GM21717 (cell line): ENCODE measurements around the gene DEPDC7.
"Not testable (repeated sequence)": the region's sequence is repeated elsewhere in the genome, so short reads cannot be mapped to it uniquely, and the experiment has no call there.

Experiments used
- ATAC-seq: cut with Tn5 transposase; IDR thresholded peaks from one replicate; pipeline ENCODE4 v1.9.1; 2021; ENCODE audit warnings: mild to moderate bottlenecking, moderate library complexity; ENCODE audit not compliant: unreplicated experiment

Gene DEPDC7

GRCh38 chr11:33021937-33022336 lies 6.3 kb downstream of the DEPDC7 start:
- ATAC-seq: no peak

- no peak for ATAC-seq
Observed at GRCh38 chr11:33025339-33025722, 9.7 kb downstream of the DEPDC7 start.

- no peak for ATAC-seq
Observed at GRCh38 chr11:33027233-33027632, 11.6 kb downstream of the DEPDC7 start.

- no peak for ATAC-seq
Observed at GRCh38 chr11:33027846-33028536, 12.3 kb downstream of the DEPDC7 start.

DNA sequence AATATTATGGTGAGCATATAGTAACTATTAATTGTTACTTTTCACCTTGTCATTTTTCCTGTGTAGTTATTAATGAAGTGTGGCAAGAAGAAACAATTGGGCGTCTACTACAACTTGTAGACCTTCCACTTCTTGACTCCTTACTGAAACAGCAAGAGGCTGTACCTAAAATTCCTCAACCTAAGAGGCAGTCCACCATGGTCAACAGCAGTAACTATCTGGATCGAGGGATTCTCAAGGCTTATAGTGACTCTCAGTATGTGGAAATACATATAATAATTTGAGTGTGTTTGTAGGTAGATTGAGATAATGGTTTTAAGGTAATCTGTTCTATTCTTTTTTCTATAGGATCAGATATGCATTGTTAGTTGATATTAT lies 12.8 kb downstream of the DEPDC7 start:
- ATAC-seq: no peak

- not testable (repeated sequence) for ATAC-seq
Observed at GRCh38 chr11:33029218-33029617, 13.5 kb downstream of the DEPDC7 start.

DNA sequence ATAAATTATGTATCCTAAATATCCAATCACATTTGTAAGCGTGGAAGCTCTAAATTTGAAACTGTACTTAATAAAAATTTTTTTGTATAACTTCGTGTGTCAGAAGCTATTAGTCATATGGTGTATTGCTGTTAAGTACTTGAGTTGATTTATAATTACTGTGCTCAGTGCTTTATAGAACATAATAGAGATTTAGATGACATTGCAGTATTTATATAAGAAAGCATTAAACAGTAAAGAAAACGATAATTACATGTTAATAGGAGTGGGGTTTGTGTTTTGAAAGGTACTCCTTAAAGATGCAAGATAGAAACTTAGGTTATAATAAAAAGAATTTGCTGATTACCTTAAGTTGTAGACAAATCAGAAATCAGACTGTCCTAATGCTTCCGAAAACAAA lies 17.8 kb downstream of the DEPDC7 start:
- ATAC-seq: no peak

- no peak for ATAC-seq
Observed at GRCh38 chr11:33035011-33035410, 19.3 kb downstream of the DEPDC7 start.

GRCh38 chr11:33039274-33040032 lies 23.8 kb downstream of the DEPDC7 start, which contains the start of gene TCP11L1:
Gene TCP11L1 (plus strand): TSS chr11:33039572. CDS start chr11:33043774, 4,202 bp downstream.
- ATAC-seq: peak; percentile 75

DNA sequence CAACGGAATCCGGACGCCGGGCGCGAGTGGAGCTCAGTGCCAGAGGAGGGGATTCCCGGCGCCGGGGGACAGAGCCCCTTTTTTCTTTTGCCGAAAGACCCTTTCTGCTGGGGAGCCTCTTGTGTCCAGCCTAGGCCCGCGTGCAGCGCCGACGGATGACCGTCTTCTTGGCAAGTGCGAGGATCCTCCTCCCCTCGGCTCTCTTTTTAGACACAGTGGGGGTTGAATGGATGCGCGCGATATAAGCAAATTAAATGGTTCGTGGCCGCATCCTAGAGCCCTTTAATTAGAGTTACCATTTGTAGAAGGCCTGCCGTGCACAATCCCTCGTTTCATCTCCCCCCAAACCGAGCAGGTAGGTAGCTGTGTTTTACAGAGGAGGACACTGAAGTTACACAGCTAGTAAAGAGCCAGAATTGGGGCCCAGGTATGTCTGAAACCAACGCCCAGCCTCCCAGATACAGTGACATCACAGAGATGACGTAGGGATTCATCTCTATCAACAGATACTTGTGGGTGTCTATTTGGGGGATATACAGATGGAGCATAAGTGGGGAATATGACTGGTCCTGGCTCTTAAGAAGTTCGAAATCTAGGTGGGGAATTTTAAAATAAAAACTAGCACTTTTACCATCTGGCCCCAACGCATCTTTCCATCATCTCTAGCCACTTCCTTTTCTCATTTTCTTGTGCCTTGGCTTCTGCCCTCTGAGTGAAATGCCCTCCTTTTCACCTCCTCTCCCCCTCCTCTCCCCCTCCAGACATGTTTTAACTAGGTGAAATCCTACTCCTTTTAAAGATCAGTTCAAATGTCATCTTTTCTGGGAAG lies 24.6 kb downstream of the DEPDC7 start:
- peak; percentile 46 for ATAC-seq

GRCh38 chr11:33040862-33041453 lies 25.3 kb downstream of the DEPDC7 start:
- ATAC-seq: peak; percentile 18

- ATAC-seq: no peak
Observed at GRCh38 chr11:33043221-33043830, 27.6 kb downstream of the DEPDC7 start.

DNA sequence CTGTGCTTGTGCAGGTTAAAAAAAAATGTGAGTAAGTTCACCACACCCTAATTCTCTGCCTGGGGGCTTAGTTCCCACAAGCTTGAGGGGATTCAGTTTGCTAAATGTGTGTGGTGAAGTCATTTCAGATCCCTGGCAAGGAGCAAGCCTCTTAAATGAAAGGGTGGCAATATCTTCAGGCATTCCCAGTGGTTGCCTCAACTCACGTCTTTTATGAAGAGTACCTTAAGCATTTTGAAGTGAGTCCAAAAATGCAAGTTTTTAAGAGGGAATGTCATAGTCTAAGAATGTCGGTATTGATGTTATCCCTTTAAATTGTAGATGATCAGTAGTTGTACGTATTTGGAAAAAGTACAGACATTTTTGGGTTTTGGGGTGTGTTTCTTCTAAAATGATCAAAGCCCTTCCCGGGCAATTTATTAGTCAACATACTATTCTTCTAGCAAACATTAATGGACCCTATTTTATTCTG lies 28.6 kb downstream of the DEPDC7 start:
- no peak for ATAC-seq

DNA sequence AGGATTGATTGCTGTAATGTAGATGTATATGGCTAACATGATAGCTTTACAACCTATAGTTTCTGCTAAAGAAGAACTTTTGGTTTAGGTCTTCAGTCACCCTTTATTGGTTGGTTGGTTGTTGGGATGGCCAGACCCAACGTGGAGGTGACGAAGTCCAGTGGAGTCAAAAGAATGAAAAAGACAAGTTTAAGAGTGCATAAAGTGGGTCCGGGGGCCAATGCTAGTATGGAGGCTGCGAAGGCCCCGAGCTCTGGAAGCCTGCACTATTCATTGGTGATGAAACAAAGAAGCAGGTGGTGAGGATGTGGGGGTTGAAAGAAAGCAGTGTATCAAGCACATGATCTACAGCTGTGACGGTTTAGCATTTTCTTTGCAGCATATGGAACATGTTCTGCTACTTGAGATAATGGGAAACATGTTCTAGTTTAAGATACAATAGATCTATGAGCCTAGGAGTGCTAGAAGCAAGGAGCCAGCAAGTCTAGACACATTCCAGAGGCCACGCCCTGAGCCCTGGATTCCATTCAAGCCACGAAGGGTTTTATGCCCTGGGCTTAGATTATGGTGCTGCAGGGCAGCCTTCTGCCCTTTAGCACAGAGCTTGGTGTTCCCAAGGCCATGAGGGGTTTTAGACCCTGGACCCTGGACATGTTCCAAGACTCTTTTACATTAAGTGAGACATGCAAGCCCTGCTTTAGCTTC lies 30.0 kb downstream of the DEPDC7 start:
- ATAC-seq: no peak

DNA sequence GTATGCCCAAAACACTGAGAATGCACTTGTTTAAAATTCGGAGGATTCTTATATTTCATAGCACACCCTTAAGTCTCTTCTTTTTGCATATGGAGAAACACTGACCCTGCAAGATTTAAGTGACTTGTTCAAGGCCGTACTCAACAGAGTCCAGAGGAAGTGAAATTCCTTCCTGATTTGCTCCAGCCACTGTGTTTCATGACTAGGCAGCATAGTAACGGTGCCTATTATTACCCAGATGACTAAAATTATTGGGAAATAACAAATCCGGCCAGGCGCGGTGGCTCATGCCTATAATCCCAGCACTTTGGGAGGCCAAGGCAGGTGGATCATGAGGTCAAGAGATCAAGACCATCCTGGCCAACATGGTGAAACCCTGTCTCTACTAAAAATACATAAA lies 33.0 kb downstream of the DEPDC7 start:
- ATAC-seq: not testable (repeated sequence)

GRCh38 chr11:33049565-33050408 lies 34.1 kb downstream of the DEPDC7 start:
- ATAC-seq: not testable (repeated sequence)

DNA sequence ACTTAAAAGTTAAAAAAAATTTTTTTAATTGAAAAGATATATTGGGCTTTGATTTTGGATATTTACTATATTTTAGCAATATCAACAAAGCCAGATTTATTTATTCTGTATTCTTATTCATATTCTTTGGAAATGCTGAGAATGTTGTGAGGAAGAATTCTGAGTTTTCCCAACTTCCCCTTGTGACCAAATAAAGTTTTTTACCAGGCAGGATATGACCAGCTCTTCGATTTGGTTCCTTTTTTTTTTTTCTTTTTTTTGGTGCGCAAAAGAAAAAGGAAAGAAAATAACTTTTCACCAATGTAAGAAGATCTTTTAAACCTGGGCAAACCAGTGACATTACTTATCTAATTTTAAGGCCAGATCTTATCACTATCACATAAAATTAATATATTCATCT lies 36.6 kb downstream of the DEPDC7 start:
- ATAC-seq: no peak

- no peak for ATAC-seq
Observed at GRCh38 chr11:33055375-33055774, 39.7 kb downstream of the DEPDC7 start.

DNA sequence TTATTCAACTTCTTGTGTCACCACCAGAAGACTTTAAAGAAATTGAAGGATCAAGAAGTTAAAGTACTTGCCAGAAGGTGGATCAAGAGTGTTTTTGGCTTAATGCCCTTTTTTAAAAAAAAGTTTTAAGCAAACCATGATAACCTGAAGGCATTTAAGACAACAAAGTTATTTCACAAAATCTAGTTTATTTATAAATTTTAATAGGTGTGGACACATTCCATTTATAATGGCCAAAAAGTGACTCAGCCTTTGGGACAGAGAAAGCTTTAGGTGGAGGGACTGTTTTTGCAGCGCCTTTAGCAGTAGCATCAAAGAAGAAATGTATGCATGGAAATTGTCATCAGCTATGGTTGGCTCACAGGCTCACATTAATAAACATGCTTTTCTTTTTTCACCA lies 41.6 kb downstream of the DEPDC7 start:
- ATAC-seq: no peak
